Loucy (cell line): ENCODE data around the gene KLHDC8B.
"Not testable (repeated sequence)": the region's sequence is repeated elsewhere in the genome, so short reads cannot be mapped to it uniquely, and the experiment has no call there.

Experiments
- EZH2phosphoT487 ChIP-seq: fragments of 200-600 bp; IDR thresholded peaks from 2 replicates; pipeline ENCODE4 v1.6.1; 2018; ENCODE audit warnings: antibody characterized with exemption, mild to moderate bottlenecking, moderate library complexity, borderline replicate concordance
- TF ChIP-seq, protein P1 (sequence below): fragments of 200-600 bp; sonication (generic); conservative IDR thresholded peaks from 2 replicates; pipeline ENCODE4 v1.5.1; 2014; ENCODE audit warnings: mild to moderate bottlenecking, antibody characterized with exemption, low read length

DNA sequence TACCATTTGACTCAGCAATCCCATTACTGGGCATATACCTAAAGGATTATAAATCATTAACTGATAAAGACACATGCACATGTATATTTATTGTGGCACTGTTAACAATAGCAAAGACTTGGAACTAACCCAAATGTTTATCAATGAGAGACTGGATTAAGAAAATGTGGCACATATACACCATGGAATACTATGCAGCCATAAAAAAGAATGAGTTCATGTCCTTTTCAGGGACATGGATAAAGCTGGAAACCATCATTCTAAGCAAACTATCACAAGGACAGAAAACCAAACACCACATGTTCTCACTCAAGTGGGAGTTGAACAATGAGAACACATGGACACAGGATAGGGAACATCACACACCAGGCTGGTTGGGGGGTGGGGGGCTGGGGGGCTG is 45.7 kb downstream of the KLHDC8B start:
- TF ChIP-seq, protein P1, sequence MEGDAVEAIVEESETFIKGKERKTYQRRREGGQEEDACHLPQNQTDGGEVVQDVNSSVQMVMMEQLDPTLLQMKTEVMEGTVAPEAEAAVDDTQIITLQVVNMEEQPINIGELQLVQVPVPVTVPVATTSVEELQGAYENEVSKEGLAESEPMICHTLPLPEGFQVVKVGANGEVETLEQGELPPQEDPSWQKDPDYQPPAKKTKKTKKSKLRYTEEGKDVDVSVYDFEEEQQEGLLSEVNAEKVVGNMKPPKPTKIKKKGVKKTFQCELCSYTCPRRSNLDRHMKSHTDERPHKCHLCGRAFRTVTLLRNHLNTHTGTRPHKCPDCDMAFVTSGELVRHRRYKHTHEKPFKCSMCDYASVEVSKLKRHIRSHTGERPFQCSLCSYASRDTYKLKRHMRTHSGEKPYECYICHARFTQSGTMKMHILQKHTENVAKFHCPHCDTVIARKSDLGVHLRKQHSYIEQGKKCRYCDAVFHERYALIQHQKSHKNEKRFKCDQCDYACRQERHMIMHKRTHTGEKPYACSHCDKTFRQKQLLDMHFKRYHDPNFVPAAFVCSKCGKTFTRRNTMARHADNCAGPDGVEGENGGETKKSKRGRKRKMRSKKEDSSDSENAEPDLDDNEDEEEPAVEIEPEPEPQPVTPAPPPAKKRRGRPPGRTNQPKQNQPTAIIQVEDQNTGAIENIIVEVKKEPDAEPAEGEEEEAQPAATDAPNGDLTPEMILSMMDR, result not testable (repeated sequence)
- not testable (repeated sequence) for TF ChIP-seq EZH2phosphoT487
